Vein endothelial cell (primary cell): ENCODE data around the gene CES4A. TPM values are rescaled to one million over a fixed set of nuclear protein-coding genes. Genes with fewer than 3 reads are reported as not detected.

Source experiments
- small RNA-seq: library from RNA; depleted of rRNA; stranded (forward); fragments of <200 nt; gene quantifications from one replicate; pipeline ENCODE3, GENCODE V24; 2012
- total RNA-seq: library from RNA; depleted of rRNA; stranded (reverse); fragments of >200 nt; gene quantifications from 2 replicates; pipeline ENCODE4 v1.2.3, GENCODE V29; 2012

Gene CES4A
- 1.9 and 2.0 TPM in 2 replicates for total RNA-seq

GRCh38 chr16:66988197-66988788, at the start of gene CES4A:
Gene CES4A, plus strand, starts transcription at chr16:66988589. Its CDS starts 184 bp downstream, at chr16:66988773.

GRCh38 chr16:66961065-66961744, 27.2 kb upstream of the CES4A start, which contains the start of gene CES3:
Gene CES3, plus strand, starts transcription at chr16:66961266. Its CDS starts 42 bp downstream, at chr16:66961308.

GRCh38 chr16:67028696-67029253, 40.4 kb downstream of the CES4A start, which contains the start of gene CBFB:
Gene CBFB, plus strand, starts transcription at chr16:67029149. Its CDS starts 259 bp downstream, at chr16:67029408.

Small RNAs within 50 kb of the gene (small RNA-seq; reads per million reads assigned to genes)
- not detected for gene RN7SL543P

Other genes with a start within 250 kb of the CES4A start
- 151 and 204 TPM in 2 replicates for gene DYNC1LI2, start 237.0 kb upstream of the CES4A start, total RNA-seq
- gene TERB1, start 187.0 kb upstream of the CES4A start, total RNA-seq: 0.10 TPM in 1 of 2 replicates, not detected in the other
- gene NAE1, start 157.6 kb upstream of the CES4A start, total RNA-seq: 51.9 and 66.2 TPM in 2 replicates
- not detected in 2 replicates for gene CA7, start 144.2 kb upstream of the CES4A start, total RNA-seq
- 8.2 and 12.2 TPM in 2 replicates for gene PDP2, start 108.1 kb upstream of the CES4A start, total RNA-seq
- not detected in 2 replicates for gene CDH16, start 69.7 kb upstream of the CES4A start, total RNA-seq
- gene RRAD, start 63.1 kb upstream of the CES4A start, total RNA-seq: under 0.01 and 0.19 TPM in 2 replicates
- 109 and 131 TPM in 2 replicates for gene CIAO2B, start 54.2 kb upstream of the CES4A start, total RNA-seq
- gene CES2, start 53.1 kb upstream of the CES4A start, total RNA-seq: 28.5 and 30.4 TPM in 2 replicates
- not detected in 2 replicates for gene CES3, start 27.3 kb upstream of the CES4A start, total RNA-seq
- 78.1 and 101 TPM in 2 replicates for gene CBFB, start 40.6 kb downstream of the CES4A start, total RNA-seq
- 14.7 and 15.3 TPM in 2 replicates for gene PHAF1, start 121.4 kb downstream of the CES4A start, total RNA-seq
- 2.3 and 2.4 TPM in 2 replicates for gene B3GNT9, start 162.4 kb downstream of the CES4A start, total RNA-seq
- 11.9 and 16.0 TPM in 2 replicates for gene TRADD, start 171.3 kb downstream of the CES4A start, total RNA-seq
- gene FBXL8, start 171.4 kb downstream of the CES4A start, total RNA-seq: 7.1 and 9.5 TPM in 2 replicates
- gene HSF4, start 176.2 kb downstream of the CES4A start, total RNA-seq: 1.3 and 1.6 TPM in 2 replicates
- gene NOL3, start 181.9 kb downstream of the CES4A start, total RNA-seq: 7.0 and 8.8 TPM in 2 replicates
- 14.1 and 18.3 TPM in 2 replicates for gene MATCAP1, start 195.4 kb downstream of the CES4A start, total RNA-seq
- 4.2 and 4.9 TPM in 2 replicates for gene EXOC3L1, start 201.5 kb downstream of the CES4A start, total RNA-seq
- 115 and 125 TPM in 2 replicates for gene E2F4, start 203.6 kb downstream of the CES4A start, total RNA-seq
- gene ELMO3, start 210.5 kb downstream of the CES4A start, total RNA-seq: 0.76 and 1.3 TPM in 2 replicates
- gene TMEM208, start 238.5 kb downstream of the CES4A start, total RNA-seq: 16.0 and 24.3 TPM in 2 replicates